Ascending aorta (tissue), 2 donors: ENCODE data around the gene HIRIP3. TPM values are rescaled to one million over a fixed set of nuclear protein-coding genes. Genes with fewer than 3 reads are reported as not detected.
"Not testable (repeated sequence)": the region's sequence is repeated elsewhere in the genome, so short reads cannot be mapped to it uniquely, and the experiment has no call there.

ENCODE experiments used
- DNase-seq, 2 donors: peaks; one replicate each; pipeline ENCODE4 v3.0.0-alpha.2; 2019; ENCODE audit warnings: low spot score in 2 of 2
- H3K27ac ChIP-seq, 2 donors: fragments of 200-600 bp; sonication (generic); one replicate each; pipeline ENCODE4 v1.5.1; 2016 to 2017; ENCODE audit warnings: mild to moderate bottlenecking in 1 of 2
- H3K27me3 ChIP-seq: fragments of 200-600 bp; sonication (generic); one replicate; pipeline ENCODE4 v1.5.1; 2017
- H3K36me3 ChIP-seq, 2 donors: fragments of 200-600 bp; sonication (generic); one replicate each; pipeline ENCODE4 v1.5.1; 2016
- H3K4me1 ChIP-seq, 2 donors: fragments of 200-600 bp; sonication (generic); one replicate each; pipeline ENCODE4 v1.5.1; 2016 to 2017; ENCODE audit warnings: mild to moderate bottlenecking in 1 of 2
- H3K4me3 ChIP-seq, 2 donors: fragments of 200-600 bp; sonication (generic); one replicate each; pipeline ENCODE4 v1.5.1; 2016 to 2017; ENCODE audit warnings: mild to moderate bottlenecking in 1 of 2
- H3K9me3 ChIP-seq, 2 donors: fragments of 200-600 bp; sonication (generic); one replicate each; pipeline ENCODE4 v1.5.1; 2016
- intact Hi-C: fragments of 100-400 bp; cut with DNase I; formaldehyde crosslinking; loops from one replicate; pipeline ENCODE4 v1.15.1; 2023
- total RNA-seq: library from RNA; depleted of rRNA; stranded (reverse); fragments of >200 nt; gene quantifications from one replicate; pipeline ENCODE4 v1.1.0, GENCODE V29; 2016
- TF ChIP-seq, protein P1 (sequence below), 3 experiments: fragments of 200-600 bp in 2 of 3; fragments of 450-650 bp in 1 of 3; sonication (generic) in 2 of 3; IDR thresholded peaks; one replicate each; pipeline ENCODE4 v1.5.1; 2016 to 2019; ENCODE audit warnings: antibody characterized with exemption in 3 of 3, mild to moderate bottlenecking in 1 of 3, moderate library complexity in 1 of 3

Gene HIRIP3, protein sequence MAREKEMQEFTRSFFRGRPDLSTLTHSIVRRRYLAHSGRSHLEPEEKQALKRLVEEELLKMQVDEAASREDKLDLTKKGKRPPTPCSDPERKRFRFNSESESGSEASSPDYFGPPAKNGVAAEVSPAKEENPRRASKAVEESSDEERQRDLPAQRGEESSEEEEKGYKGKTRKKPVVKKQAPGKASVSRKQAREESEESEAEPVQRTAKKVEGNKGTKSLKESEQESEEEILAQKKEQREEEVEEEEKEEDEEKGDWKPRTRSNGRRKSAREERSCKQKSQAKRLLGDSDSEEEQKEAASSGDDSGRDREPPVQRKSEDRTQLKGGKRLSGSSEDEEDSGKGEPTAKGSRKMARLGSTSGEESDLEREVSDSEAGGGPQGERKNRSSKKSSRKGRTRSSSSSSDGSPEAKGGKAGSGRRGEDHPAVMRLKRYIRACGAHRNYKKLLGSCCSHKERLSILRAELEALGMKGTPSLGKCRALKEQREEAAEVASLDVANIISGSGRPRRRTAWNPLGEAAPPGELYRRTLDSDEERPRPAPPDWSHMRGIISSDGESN
- total RNA-seq: 2.0 TPM

DNA sequence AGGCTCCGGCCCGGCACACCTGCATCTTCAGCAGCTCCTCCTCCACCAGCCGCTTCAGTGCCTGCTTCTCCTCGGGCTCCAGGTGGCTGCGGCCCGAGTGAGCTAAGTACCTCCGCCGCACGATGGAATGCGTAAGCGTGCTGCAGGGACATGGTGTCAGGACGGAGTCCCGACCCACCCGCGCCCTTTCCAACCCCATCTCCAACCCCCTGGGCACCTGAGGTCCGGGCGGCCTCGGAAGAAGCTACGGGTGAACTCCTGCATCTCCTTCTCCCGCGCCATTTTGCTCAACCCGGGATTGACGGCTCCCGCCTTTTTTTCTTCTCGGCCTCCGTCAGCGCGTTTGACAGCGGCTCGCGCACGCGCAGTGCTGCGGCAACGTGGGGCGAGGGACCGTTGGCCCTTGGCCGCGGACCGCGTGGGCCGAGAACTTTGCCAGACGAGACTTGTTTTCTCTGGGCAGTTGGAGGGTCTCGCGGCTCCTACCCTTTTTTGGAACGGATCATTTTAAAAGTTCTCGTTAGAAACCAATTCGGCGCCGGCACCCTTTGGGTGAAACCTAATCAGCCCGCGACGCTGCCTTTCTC, at the start of gene HIRIP3:
TSS of gene HIRIP3 (minus strand) at position 294 of the 587 bp plus-strand sequence. CDS start at position 282, 12 bp downstream.
- Histone ChIP-seq H3K36me3 (peaks cover 25 to 44% of the 10 kb centered on the region in 2 donors), H3K9me3 (no peaks in the 10 kb centered on the region), H3K27me3 (no peaks in the 10 kb centered on the region), H3K27ac (peak within 1 kb of the TSS; percentile 84 to 91), H3K4me3 (peak within 1 kb of the TSS; percentile 69 to 77), H3K4me1 (peaks cover 4 to 15% of the 10 kb centered on the region in 2 donors)
- peak in 1 of 2 donors; percentile 92 for DNase-seq
- intact Hi-C loops: loop anchor here (5.0 kb wide), 3 partner anchors 57 to 188 kb away; partner anchors contain the start of genes MAZ and MVP
- TF ChIP-seq, protein P1, sequence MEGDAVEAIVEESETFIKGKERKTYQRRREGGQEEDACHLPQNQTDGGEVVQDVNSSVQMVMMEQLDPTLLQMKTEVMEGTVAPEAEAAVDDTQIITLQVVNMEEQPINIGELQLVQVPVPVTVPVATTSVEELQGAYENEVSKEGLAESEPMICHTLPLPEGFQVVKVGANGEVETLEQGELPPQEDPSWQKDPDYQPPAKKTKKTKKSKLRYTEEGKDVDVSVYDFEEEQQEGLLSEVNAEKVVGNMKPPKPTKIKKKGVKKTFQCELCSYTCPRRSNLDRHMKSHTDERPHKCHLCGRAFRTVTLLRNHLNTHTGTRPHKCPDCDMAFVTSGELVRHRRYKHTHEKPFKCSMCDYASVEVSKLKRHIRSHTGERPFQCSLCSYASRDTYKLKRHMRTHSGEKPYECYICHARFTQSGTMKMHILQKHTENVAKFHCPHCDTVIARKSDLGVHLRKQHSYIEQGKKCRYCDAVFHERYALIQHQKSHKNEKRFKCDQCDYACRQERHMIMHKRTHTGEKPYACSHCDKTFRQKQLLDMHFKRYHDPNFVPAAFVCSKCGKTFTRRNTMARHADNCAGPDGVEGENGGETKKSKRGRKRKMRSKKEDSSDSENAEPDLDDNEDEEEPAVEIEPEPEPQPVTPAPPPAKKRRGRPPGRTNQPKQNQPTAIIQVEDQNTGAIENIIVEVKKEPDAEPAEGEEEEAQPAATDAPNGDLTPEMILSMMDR (IDR thresholded peaks at IDR 0.05): no peak

DNA sequence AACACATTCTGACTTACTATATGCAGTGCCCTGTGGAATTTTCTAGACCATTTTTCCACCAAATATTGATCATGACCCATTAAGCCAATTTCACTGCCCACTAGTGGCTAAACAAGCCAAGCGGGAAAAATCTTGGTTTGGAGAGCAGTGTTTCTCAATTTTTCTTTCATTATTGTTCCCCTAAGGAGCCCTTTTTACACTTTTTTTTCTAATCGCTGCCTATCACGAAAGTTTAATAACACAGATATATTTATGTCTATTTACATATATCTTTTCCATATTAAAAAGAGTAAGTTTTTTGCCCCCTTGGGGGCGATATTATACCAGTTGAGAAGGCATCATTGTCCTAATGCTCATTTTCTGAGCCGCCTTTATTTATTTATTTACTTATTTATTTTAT, 46.4 kb upstream of the HIRIP3 start:
- Histone ChIP-seq H3K4me1 (no peaks in the 10 kb centered on the region), H3K27ac (no peak overlapping the region), H3K36me3 (no peaks in the 10 kb centered on the region), H3K4me3 (no peak overlapping the region), H3K9me3 (no peaks in the 10 kb centered on the region), H3K27me3 (no peaks in the 10 kb centered on the region)
- intact Hi-C loops: no loop called here
- TF ChIP-seq, protein P1 (IDR thresholded peaks at IDR 0.05): peak in 2 of 3 experiments; percentile 33 to 51
- no peak for DNase-seq

- H3K4me1 ChIP-seq, DNase-seq, H3K9me3 ChIP-seq, H3K4me3 ChIP-seq, H3K27me3 ChIP-seq, intact Hi-C loops, H3K27ac ChIP-seq, H3K36me3 ChIP-seq: not testable (repeated sequence)
Measured at GRCh38 chr16:30040690-30041089, 45.3 kb upstream of the HIRIP3 start.

- Histone ChIP-seq H3K9me3 (no peaks in the 10 kb centered on the region), H3K4me3 (no peak overlapping the region), H3K27ac (no peak overlapping the region), H3K27me3 (no peaks in the 10 kb centered on the region), H3K36me3 (no peaks in the 10 kb centered on the region), H3K4me1 (no peaks in the 10 kb centered on the region)
- intact Hi-C loops: no loop called here
- TF ChIP-seq, protein P1 (IDR thresholded peaks at IDR 0.05): no peak
- no peak for DNase-seq
Measured at GRCh38 chr16:30040221-30040620, 44.8 kb upstream of the HIRIP3 start.

- TF ChIP-seq, protein P1 (IDR thresholded peaks at IDR 0.05): no peak
- Histone ChIP-seq H3K4me3 (no peak overlapping the region), H3K36me3 (no peaks in the 10 kb centered on the region), H3K9me3 (no peaks in the 10 kb centered on the region), H3K27ac (no peak overlapping the region), H3K4me1 (peaks cover 4 to 5% of the 10 kb centered on the region in 2 donors), H3K27me3 (peaks cover 28% of the 10 kb centered on the region)
- intact Hi-C loops: no loop called here
- no peak for DNase-seq
Measured at GRCh38 chr16:30033270-30033669, 37.9 kb upstream of the HIRIP3 start.
